Endothelial cell of umbilical vein (primary cell): ENCODE results near the gene MRO. TPM values are rescaled to one million over a fixed set of nuclear protein-coding genes. Genes with fewer than 3 reads are reported as not detected.

Source experiments
- BruUV-seq: library from RNA; stranded (reverse); fragments of 400-500 nt; replicated peaks from 2 replicates; lab custom pipeline; 2021; lab: Mats Ljungman, UMichigan
- CTCF ChIA-PET: fragments of 300-600, 350-600 bp; sonication (Branson Sonifier 250); formaldehyde crosslinking; loops from one replicate; lab custom pipeline; 2021; ENCODE audit warnings: antibody characterized with exemption, inconsistent platforms; lab: Charles Lee
- POLR2A ChIA-PET: fragments of 300-600, 350-600 bp; sonication (Branson Sonifier 250); formaldehyde crosslinking; loops from one replicate; lab custom pipeline; 2021; ENCODE audit warnings: antibody characterized with exemption, inconsistent platforms; lab: Charles Lee
- DNase-seq: peaks from one replicate; pipeline ENCODE4 v3.0.0-alpha.2; 2011; ENCODE audit warnings: low read depth, low spot score
- FAIRE-seq: peaks from 2 replicates; lab custom pipeline; 2011; peaks lifted over from hg19 to GRCh38; lab: Jason Lieb, UNC
- H2AFZ ChIP-seq: 2 replicates; pipeline ENCODE4 v1.6.0; 2012; ENCODE audit warnings: low read depth, low read length, control low read depth, inconsistent platforms
- H3K27ac ChIP-seq: 2 replicates; pipeline ENCODE4 v1.5.1; 2011; ENCODE audit warnings: low read depth, mild to moderate bottlenecking, control low read depth, low read length, moderate library complexity; ENCODE audit not compliant: insufficient read depth
- H3K27me3 ChIP-seq, 2 experiments: 2 replicates each; pipeline versions ENCODE4 v1.6.0 to v1.6.1; 2011; ENCODE audit warnings: low read length in 2 of 2, mixed read lengths in 1 of 2; ENCODE audit not compliant: control insufficient read depth in 2 of 2, insufficient read depth in 2 of 2
- H3K36me3 ChIP-seq, 2 experiments: 2 replicates in 1 of 2; 3 replicates in 1 of 2; pipeline ENCODE4 v1.5.1; 2011; ENCODE audit warnings: low read length in 2 of 2, mild to moderate bottlenecking in 1 of 2, moderate library complexity in 1 of 2; ENCODE audit not compliant: control insufficient read depth in 2 of 2, insufficient read depth in 2 of 2; ENCODE audit errors: extremely low read depth in 1 of 2
- H3K4me1 ChIP-seq: 3 replicates; pipeline ENCODE4 v1.5.1; 2011; ENCODE audit warnings: mild to moderate bottlenecking, low read length; ENCODE audit not compliant: control insufficient read depth, insufficient read depth; ENCODE audit errors: extremely low read depth
- H3K4me2 ChIP-seq: 2 replicates; pipeline ENCODE4 v1.6.1; 2011; ENCODE audit warnings: low read length, control low read depth, mixed read lengths; ENCODE audit not compliant: insufficient read depth
- H3K4me3 ChIP-seq, 3 experiments: fragments of 200-600 bp in 1 of 3; sonication (generic), shearing (Covaris generic) in 1 of 3; replicated peaks in 1 of 3; 2 replicates each; pipeline ENCODE4 v1.5.1; 2011 to 2016; ENCODE audit warnings: control low read depth in 3 of 3, low read length in 3 of 3, mild to moderate bottlenecking in 2 of 3, inconsistent platforms in 1 of 3, low read depth in 1 of 3, moderate library complexity in 1 of 3; ENCODE audit not compliant: insufficient read depth in 1 of 3
- H3K79me2 ChIP-seq: 2 replicates; pipeline ENCODE4 v1.6.0; 2012; ENCODE audit warnings: low read length, inconsistent platforms; ENCODE audit not compliant: control insufficient read depth, insufficient read depth
- H3K9ac ChIP-seq: replicated peaks from 2 replicates; pipeline ENCODE3; 2011; ENCODE audit warnings: low read length, control low read depth; ENCODE audit not compliant: insufficient read depth; ENCODE audit errors: extremely low read depth
- H3K9me1 ChIP-seq: replicated peaks from 3 replicates; pipeline ENCODE4 v1.6.0; 2011; ENCODE audit warnings: mild to moderate bottlenecking, low read length; ENCODE audit not compliant: control insufficient read depth, insufficient read depth; ENCODE audit errors: extremely low read depth
- H3K9me3 ChIP-seq: replicated peaks from 2 replicates; pipeline ENCODE4 v1.5.1; 2012; ENCODE audit warnings: low read length, inconsistent platforms; ENCODE audit not compliant: control insufficient read depth, insufficient read depth
- H4K20me1 ChIP-seq: replicated peaks from 2 replicates; pipeline ENCODE3; 2011; ENCODE audit warnings: mild to moderate bottlenecking, low read length; ENCODE audit not compliant: control insufficient read depth, insufficient read depth; ENCODE audit errors: extremely low read depth
- EZH2 ChIP-seq: IDR thresholded peaks from 2 replicates; pipeline ENCODE4 v1.6.1; 2012; ENCODE audit warnings: borderline replicate concordance, low read depth, mild to moderate bottlenecking, moderate library complexity, low read length, inconsistent platforms; ENCODE audit not compliant: severe bottlenecking
- FOS ChIP-seq: IDR thresholded peaks from 2 replicates; pipeline ENCODE4 v1.6.1; 2011; ENCODE audit warnings: mild to moderate bottlenecking, low read length, moderate library complexity, borderline replicate concordance; ENCODE audit not compliant: insufficient read depth
- GATA2 ChIP-seq: IDR thresholded peaks from 2 replicates; pipeline ENCODE4 v1.7.0; 2011; ENCODE audit warnings: low read depth, mild to moderate bottlenecking, moderate library complexity, mixed read lengths, low read length; ENCODE audit not compliant: insufficient read length, insufficient read depth
- JUN ChIP-seq: IDR thresholded peaks from 2 replicates; pipeline ENCODE4 v1.6.1; 2011; ENCODE audit warnings: borderline replicate concordance, low read depth; ENCODE audit not compliant: insufficient read length, insufficient read depth
- MYC ChIP-seq: IDR thresholded peaks from one replicate; pipeline ENCODE4 v1.6.1; 2011; ENCODE audit warnings: mild to moderate bottlenecking, low read depth, low read length
- POLR2A ChIP-seq: IDR thresholded peaks from 2 replicates; pipeline ENCODE4 v1.6.1; 2012; ENCODE audit warnings: low read depth, mild to moderate bottlenecking, control low read depth, low read length
- POLR2AphosphoS5 ChIP-seq: IDR thresholded peaks from 2 replicates; pipeline ENCODE4 v1.6.1; 2012; ENCODE audit warnings: low read depth, mild to moderate bottlenecking, control low read depth, low read length, moderate library complexity; ENCODE audit not compliant: insufficient read depth
- dilution Hi-C: fragments of 300-500 bp; cut with MboI; formaldehyde crosslinking; loops from one replicate; pipeline ENCODE4 v1.15.0; 2019; ENCODE audit warnings: low sequenced_read_pairs; ENCODE audit not compliant: extremely low pct_ligation_motif_present
- intact Hi-C: fragments of 100-400 bp; cut with micrococcal nuclease; formaldehyde crosslinking; loops from one replicate; pipeline ENCODE4 v1.10.0; 2022
- polyA plus RNA-seq, 4 experiments: library from polyadenylated mRNA; depleted of rRNA in 3 of 4; stranded (reverse) in 3 of 4; unstranded in 1 of 4; fragments of >200 nt; gene quantifications; 2 replicates each; pipeline versions ENCODE4 v1.2.1 to v1.2.3, GENCODE V29; 2011 to 2012; ENCODE audit warnings: missing spikeins in 1 of 4
- total RNA-seq: library from RNA; stranded (reverse); gene quantifications from 2 replicates; pipeline ENCODE4 v1.2.3, GENCODE V29; 2021
- TF ChIP-seq, protein P1 (sequence below), 2 donors: IDR thresholded peaks; 1 replicate in 1 of 2; 2 replicates in 1 of 2; pipeline ENCODE4 v1.5.1; 2011; ENCODE audit warnings: low read length in 2 of 2, mild to moderate bottlenecking in 2 of 2, moderate library complexity in 2 of 2, control low read depth in 1 of 2, inconsistent platforms in 1 of 2, low read depth in 1 of 2; ENCODE audit not compliant: insufficient read depth in 1 of 2; ENCODE audit errors: extremely low read depth in 1 of 2
- TF ChIP-seq, protein P2 (sequence below): IDR thresholded peaks from 2 replicates; pipeline ENCODE4 v1.6.1; 2011; ENCODE audit not compliant: insufficient read depth, insufficient read length

MRO gene
- total and polyA plus RNA-seq, 2 donors (not counting 3 experiments of a cell fraction or from before 2014, with no cell fraction given), result not detected

- no peak for DNase-seq
- TF ChIP-seq EZH2, result no peak
- TF ChIP-seq POLR2A, result no peak
- no peak for TF ChIP-seq POLR2AphosphoS5
- no peak for TF ChIP-seq JUN
- no peak for TF ChIP-seq FOS
- TF ChIP-seq, protein P1, sequence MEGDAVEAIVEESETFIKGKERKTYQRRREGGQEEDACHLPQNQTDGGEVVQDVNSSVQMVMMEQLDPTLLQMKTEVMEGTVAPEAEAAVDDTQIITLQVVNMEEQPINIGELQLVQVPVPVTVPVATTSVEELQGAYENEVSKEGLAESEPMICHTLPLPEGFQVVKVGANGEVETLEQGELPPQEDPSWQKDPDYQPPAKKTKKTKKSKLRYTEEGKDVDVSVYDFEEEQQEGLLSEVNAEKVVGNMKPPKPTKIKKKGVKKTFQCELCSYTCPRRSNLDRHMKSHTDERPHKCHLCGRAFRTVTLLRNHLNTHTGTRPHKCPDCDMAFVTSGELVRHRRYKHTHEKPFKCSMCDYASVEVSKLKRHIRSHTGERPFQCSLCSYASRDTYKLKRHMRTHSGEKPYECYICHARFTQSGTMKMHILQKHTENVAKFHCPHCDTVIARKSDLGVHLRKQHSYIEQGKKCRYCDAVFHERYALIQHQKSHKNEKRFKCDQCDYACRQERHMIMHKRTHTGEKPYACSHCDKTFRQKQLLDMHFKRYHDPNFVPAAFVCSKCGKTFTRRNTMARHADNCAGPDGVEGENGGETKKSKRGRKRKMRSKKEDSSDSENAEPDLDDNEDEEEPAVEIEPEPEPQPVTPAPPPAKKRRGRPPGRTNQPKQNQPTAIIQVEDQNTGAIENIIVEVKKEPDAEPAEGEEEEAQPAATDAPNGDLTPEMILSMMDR (IDR thresholded peaks at IDR 0.05; ENCODE audit: extremely low read depth in 1 of 2, insufficient read depth in 1 of 2, low read depth in 1 of 2, low read length in 2 of 2), result no peak
- TF ChIP-seq GATA2, result no peak
- TF ChIP-seq MYC, result no peak
- TF ChIP-seq, protein P2, sequence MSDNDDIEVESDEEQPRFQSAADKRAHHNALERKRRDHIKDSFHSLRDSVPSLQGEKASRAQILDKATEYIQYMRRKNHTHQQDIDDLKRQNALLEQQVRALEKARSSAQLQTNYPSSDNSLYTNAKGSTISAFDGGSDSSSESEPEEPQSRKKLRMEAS, result no peak
- Histone ChIP-seq H3K27ac (no peak overlapping the region), H3K4me2 (no peak overlapping the region), H3K4me3 (no peak overlapping the region), H4K20me1 (no peaks in the 10 kb centered on the region), H3K4me1 (no peaks in the 10 kb centered on the region), H3K27me3 (peaks cover 0 to 2% of the 10 kb centered on the region in 2 experiments), H3K9me3 (no peaks in the 10 kb centered on the region), H3K9me1 (no peaks in the 10 kb centered on the region), H2AFZ (no peak overlapping the region), H3K9ac (no peak overlapping the region), H3K79me2 (no peaks in the 10 kb centered on the region), H3K36me3 (no peaks in the 10 kb centered on the region)
- CTCF ChIA-PET, result no interaction called here
- POLR2A ChIA-PET, result no interaction called here
- dilution Hi-C loops (no loop called here), intact Hi-C loops (no loop called here)
- no TSS peak for BruUV-seq
- FAIRE-seq, result no peak
These were observed 17.7 kb downstream of the MRO start for GRCh38 chr18:50802141-50802540.
